Psoas muscle (tissue), 8 donors: ENCODE data around the gene DTX4. TPM values are rescaled to one million over a fixed set of nuclear protein-coding genes. Genes with fewer than 3 reads are reported as not detected.
A peak's percentile ranks its signal among the peaks of the same experiment; 100 is the strongest.

ENCODE experiments used
- ATAC-seq, 4 donors: fragments of 200-7000 bp; cut with Tn5 transposase; one replicate each; pipeline ENCODE4 v1.9.1; 2020; ENCODE audit warnings: moderate library complexity in 3 of 4, mild to moderate bottlenecking in 2 of 4
- DNase-seq, 2 donors: peaks; one replicate each; pipeline ENCODE4 v3.0.0-alpha.2; 2020
- H3K27ac ChIP-seq: fragments of 200-600 bp; one replicate; pipeline ENCODE4 v1.8.0; 2022
- H3K27me3 ChIP-seq, 3 donors: fragments of 200-600 bp in 1 of 3; one replicate each; pipeline versions ENCODE4 v1.6.1 to v1.8.0; 2013 to 2022; ENCODE audit warnings: low read length in 2 of 3, mild to moderate bottlenecking in 2 of 3, moderate library complexity in 1 of 3; ENCODE audit not compliant: insufficient read depth in 3 of 3
- H3K36me3 ChIP-seq, 2 donors: fragments of 200-600 bp in 1 of 2; one replicate each; pipeline versions ENCODE4 v1.6.1 to v1.8.0; 2013 to 2022; ENCODE audit warnings: low read depth in 1 of 2, mild to moderate bottlenecking in 1 of 2, moderate library complexity in 1 of 2; ENCODE audit not compliant: insufficient read depth in 1 of 2
- H3K4me1 ChIP-seq: fragments of 200-600 bp; one replicate; pipeline ENCODE4 v1.8.0; 2022
- H3K4me3 ChIP-seq: fragments of 200-600 bp; one replicate; pipeline ENCODE4 v1.8.0; 2022; ENCODE audit warnings: mild to moderate bottlenecking
- H3K9me3 ChIP-seq: fragments of 200-600 bp; one replicate; pipeline ENCODE4 v1.8.0; 2022
- WGBS, 3 donors: extraction: QIAGEN DNeasy Blood & Tissue Kit; methylation state at CpG; one replicate each; pipeline versions ENCODE4 v1.1.6 to v1.1.7; 2013; 5-methylcytosine and 5-hydroxymethylcytosine counted together
- intact Hi-C, 2 donors: fragments of 100-400 bp; cut with DNase I; formaldehyde crosslinking; loops; one replicate each; pipeline versions ENCODE4 v1.11.0 to v1.14.2; 2022
- polyA plus RNA-seq, 3 donors: library from polyadenylated mRNA; stranded (reverse); fragments of 200-250 nt; gene quantifications; one replicate each; pipeline ENCODE4 v1.2.3, GENCODE V29; 2013
- total RNA-seq, 4 donors: library from RNA; stranded (reverse); fragmentation: NEBNext Ultra II Directional in 2 of 4; extraction: Animal tissue kit (Norgen Biotek cat#: 25700) in 2 of 4; gene quantifications; one replicate each; pipeline versions ENCODE4 v1.2.1 to v1.2.4, GENCODE V29; 2021 to 2023
- TF ChIP-seq, protein P1 (sequence below): fragments of 200-600 bp; IDR thresholded peaks from one replicate; pipeline ENCODE4 v1.8.0; 2022; ENCODE audit warnings: antibody characterized with exemption
- donor health status: healthy with polysubstance abuse.
- donor health status: DM: no; HTN: no; CAD: no; lungs with moderate emphysema.
- donor health status: Bipolar disorder and iron deficiency.
- donor health status: healthy.
- donor health status: DM: yes; HTN: yes; CAD: no.
- donor health status: DM: no; HTN: no; CAD: no.
- donor health status: DM: no; HTN: no; CAD: no.
- donor health status: DM: yes; HTN: yes; CAD: no.

Gene DTX4
- total and polyA plus RNA-seq, 7 donors: 0.46 to 2.7 (median 1.2) TPM

DNA sequence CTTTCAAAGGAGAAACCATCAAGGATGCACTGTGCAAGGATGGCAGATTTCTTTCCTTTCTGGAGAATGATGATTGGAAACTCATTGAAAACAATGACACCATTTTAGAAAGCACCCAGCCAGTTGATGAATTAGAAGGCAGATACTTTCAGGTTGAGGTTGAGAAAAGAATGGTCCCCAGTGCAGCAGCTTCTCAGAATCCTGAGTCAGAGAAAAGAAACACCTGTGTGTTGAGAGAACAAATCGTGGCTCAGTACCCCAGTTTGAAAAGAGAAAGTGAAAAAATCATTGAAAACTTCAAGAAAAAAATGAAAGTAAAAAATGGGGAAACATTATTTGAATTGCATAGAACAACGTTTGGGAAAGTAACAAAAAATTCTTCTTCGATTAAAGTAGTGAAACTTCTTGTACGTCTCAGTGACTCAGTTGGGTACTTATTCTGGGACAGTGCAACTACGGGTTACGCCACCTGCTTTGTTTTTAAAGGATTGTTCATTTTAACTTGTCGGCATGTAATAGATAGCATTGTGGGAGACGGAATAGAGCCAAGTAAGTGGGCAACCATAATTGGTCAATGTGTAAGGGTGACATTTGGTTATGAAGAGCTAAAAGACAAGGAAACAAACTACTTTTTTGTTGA, 19.5 kb upstream of the DTX4 start:
- Histone ChIP-seq H3K9me3 (no peaks in the 10 kb centered on the region), H3K4me3 (no peak overlapping the region), H3K27ac (no peak overlapping the region), H3K4me1 (no peaks in the 10 kb centered on the region), H3K27me3 (no peaks in the 10 kb centered on the region), H3K36me3 (no peaks in the 10 kb centered on the region)
- TF ChIP-seq, protein P1, sequence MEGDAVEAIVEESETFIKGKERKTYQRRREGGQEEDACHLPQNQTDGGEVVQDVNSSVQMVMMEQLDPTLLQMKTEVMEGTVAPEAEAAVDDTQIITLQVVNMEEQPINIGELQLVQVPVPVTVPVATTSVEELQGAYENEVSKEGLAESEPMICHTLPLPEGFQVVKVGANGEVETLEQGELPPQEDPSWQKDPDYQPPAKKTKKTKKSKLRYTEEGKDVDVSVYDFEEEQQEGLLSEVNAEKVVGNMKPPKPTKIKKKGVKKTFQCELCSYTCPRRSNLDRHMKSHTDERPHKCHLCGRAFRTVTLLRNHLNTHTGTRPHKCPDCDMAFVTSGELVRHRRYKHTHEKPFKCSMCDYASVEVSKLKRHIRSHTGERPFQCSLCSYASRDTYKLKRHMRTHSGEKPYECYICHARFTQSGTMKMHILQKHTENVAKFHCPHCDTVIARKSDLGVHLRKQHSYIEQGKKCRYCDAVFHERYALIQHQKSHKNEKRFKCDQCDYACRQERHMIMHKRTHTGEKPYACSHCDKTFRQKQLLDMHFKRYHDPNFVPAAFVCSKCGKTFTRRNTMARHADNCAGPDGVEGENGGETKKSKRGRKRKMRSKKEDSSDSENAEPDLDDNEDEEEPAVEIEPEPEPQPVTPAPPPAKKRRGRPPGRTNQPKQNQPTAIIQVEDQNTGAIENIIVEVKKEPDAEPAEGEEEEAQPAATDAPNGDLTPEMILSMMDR: no peak
- WGBS, 3 donors: 91 to 96% (median 94%) methylated on average over 8 of the region's 8 CpGs
- no peak for ATAC-seq
- DNase-seq: no peak
- intact Hi-C loops: loop anchor here in 1 of 2 donors (10.0 kb wide), 1 partner anchor 48 kb away; the partner anchor contains the start of gene FAM111B

DNA sequence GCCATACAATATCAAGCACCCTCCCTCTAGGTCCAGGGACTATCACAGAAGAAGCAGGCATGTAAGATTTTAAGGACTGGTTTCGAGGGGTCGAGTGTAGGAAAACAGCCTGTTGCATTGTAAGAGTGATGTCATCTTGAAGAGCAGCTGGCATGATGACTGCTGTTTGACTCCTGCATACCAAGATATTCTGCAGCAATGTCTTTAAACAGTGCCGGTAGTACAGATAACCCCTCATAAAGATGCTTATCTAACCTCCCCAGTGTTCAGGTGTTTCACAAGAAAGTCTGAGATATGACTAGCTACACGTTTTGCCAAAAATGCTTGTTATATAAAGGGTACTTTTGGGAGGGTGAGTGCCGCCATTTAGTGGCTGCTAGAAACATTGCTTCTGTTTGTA, 17.3 kb upstream of the DTX4 start:
- 78 to 79% (median 79%) methylated on average over 5 of the region's 5 CpGs for WGBS, 3 donors
- Histone ChIP-seq H3K27ac (no peak overlapping the region), H3K9me3 (no peaks in the 10 kb centered on the region), H3K4me1 (no peaks in the 10 kb centered on the region), H3K27me3 (no peaks in the 10 kb centered on the region), H3K36me3 (no peaks in the 10 kb centered on the region), H3K4me3 (no peak overlapping the region)
- DNase-seq (no peak), ATAC-seq (no peak)
- intact Hi-C loops: loop anchor here in 1 of 2 donors (5.0 to 10.0 kb wide), 2 partner anchors 50 to 102 kb away; partner anchors contain the start of gene FAM111B
- TF ChIP-seq, protein P1: no peak

DNA sequence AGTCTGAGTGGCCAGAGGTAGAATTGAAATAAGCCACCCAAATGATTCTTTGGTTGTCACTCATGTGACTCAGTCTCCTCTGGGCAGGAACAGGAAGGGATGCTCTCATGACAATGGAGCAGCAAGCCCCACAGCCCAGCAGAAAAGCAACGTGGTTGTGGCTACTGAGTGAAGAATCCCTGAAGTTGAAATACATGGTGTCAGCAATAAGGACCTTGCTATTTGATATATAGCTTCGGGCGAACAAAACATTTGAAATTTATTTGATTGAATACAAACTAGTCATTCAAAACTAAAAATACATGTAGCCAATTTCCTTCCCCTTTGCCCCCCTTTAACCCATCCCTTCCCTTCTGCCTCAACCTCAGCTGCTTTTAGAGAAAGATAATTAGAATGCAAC, 14.5 kb upstream of the DTX4 start:
- Histone ChIP-seq H3K36me3 (no peaks in the 10 kb centered on the region), H3K27ac (no peak overlapping the region), H3K27me3 (no peaks in the 10 kb centered on the region), H3K9me3 (no peaks in the 10 kb centered on the region), H3K4me3 (no peak overlapping the region), H3K4me1 (no peaks in the 10 kb centered on the region)
- no peak for DNase-seq
- no peak for ATAC-seq
- intact Hi-C loops: loop anchor here in 1 of 2 donors (5.0 to 10.0 kb wide), 2 partner anchors 53 to 105 kb away; partner anchors contain the start of gene FAM111B
- TF ChIP-seq, protein P1: no peak
- 67 to 78% (median 77%) methylated on average over 3 of the region's 3 CpGs for WGBS, 3 donors

DNA sequence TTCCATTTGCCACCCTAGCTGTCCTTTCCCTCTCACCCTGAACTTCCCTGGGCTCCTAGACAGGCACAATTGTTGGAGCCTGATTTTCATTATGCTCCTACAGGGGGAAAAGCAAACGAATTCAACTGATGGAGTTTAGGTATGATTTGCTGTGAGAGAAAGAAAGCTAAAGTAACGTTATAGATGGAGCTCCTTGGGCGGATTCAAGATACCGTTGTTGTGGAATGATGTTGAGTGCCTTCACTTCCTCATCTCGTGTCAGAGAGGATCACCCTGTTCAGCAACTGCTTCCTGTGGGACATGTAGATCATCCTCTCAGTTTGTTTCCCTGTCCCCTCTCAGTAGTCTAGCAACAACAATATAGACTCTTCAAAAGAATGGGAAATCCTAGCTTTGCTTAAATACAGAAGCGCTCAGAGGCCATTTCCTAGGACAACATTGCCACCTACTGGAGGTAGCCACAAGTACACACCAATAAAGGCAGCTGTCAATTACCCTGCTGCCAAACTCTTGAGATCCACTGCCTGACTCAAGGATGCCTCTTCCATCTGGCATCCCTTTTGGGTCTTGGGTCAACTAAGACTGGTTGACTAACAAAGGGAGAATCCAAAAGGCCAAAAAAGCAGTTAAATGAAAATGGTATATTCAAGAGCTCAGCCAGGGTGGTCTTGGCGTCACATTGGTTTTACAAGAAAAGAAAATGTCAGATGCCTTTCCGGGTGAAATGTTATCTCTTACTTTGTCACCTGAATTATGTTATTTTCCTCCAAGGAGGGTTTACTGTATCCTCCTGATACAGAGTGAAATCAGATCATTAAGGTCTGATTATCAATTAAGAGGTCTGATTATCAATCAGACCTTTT, 13.5 kb upstream of the DTX4 start:
- H3K27me3 ChIP-seq: no peaks in the 10 kb centered on the region
- intact Hi-C loops: loop anchor here in 1 of 2 donors (5.0 to 10.0 kb wide), 2 partner anchors 54 to 106 kb away; partner anchors contain the start of gene FAM111B

More for the DNA sequence above, 13.5 kb upstream of the DTX4 start:
- Histone ChIP-seq H3K27ac (no peak overlapping the region), H3K36me3 (no peaks in the 10 kb centered on the region), H3K9me3 (no peaks in the 10 kb centered on the region), H3K4me1 (no peaks in the 10 kb centered on the region), H3K4me3 (no peak overlapping the region)
- peak in 1 of 2 donors; percentile 49 for DNase-seq
- ATAC-seq: peak; percentile 67 to 88 (median 74)
- TF ChIP-seq, protein P1: peak; percentile 82
- WGBS, 3 donors: 40 to 46% (median 42%) methylated on average over 8 of the region's 8 CpGs
